ENCODE results near the gene STK39. TPM values are rescaled to one million over a fixed set of nuclear protein-coding genes. Genes with fewer than 3 reads are reported as not detected.

The STK39 gene
- total RNA-seq, 6 experiments from 2014 or later, result 0.29 to 1.2 (median 0.60) TPM

DNA sequence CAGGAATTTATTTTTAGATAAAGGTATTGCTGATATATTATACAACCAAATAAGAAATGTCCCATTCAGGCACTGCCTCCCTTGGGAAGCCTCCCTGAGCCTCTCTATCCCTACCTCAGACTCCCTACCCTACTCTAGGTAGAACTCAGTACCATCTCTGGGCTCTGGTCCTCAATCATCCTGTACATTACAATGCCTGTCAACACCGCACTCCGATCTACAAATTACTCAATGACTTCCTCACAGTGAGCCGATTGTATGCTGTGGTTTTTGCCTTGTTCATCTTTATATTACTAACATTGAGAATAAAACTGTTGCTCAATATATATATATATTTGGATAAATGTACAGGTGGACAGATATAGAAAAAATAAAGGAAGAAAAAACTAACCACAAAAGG lies 207.5 kb downstream of the STK39 start:
- H3K4me3 ChIP-seq, result no peak overlapping the region
- no peak for ATAC-seq
- H3K4me1 ChIP-seq, result no peaks in the 10 kb centered on the region
- no peaks in the 10 kb centered on the region for H3K9me3 ChIP-seq
- WGBS (ENCODE audit: insufficient coverage, low coverage, low lambda C conversion rate, missing lambda C conversion rate), result 67% methylated on average over 3 of the region's 3 CpGs
- intact Hi-C loops (cut with DNase I), result no loop called here
- DNase-seq, result no peak
- H3K27ac ChIP-seq, result no peak overlapping the region
- no peaks in the 10 kb centered on the region for H3K27me3 ChIP-seq
- TF ChIP-seq CTCF (IDR thresholded peaks at IDR 0.05) (no peak), POLR2A (IDR thresholded peaks at IDR 0.05) (no peak)
- no peaks in the 10 kb centered on the region for H3K36me3 ChIP-seq

- ATAC-seq (no peak), DNase-seq (no peak)
- TF ChIP-seq CTCF (IDR thresholded peaks at IDR 0.05), result no peak
- no peak for TF ChIP-seq POLR2A (IDR thresholded peaks at IDR 0.05)
- intact Hi-C loops (cut with DNase I), result no loop called here
- Histone ChIP-seq H3K4me1 (no peaks in the 10 kb centered on the region), H3K9me3 (no peaks in the 10 kb centered on the region), H3K4me3 (no peak overlapping the region), H3K27me3 (no peaks in the 10 kb centered on the region), H3K27ac (no peak overlapping the region), H3K36me3 (no peaks in the 10 kb centered on the region)
- 79% methylated on average over 2 of the region's 2 CpGs for WGBS (ENCODE audit: insufficient coverage, low coverage, low lambda C conversion rate, missing lambda C conversion rate)
These were observed 209.6 kb downstream of the STK39 start for GRCh38 chr2:168037778-168038177.

DNA sequence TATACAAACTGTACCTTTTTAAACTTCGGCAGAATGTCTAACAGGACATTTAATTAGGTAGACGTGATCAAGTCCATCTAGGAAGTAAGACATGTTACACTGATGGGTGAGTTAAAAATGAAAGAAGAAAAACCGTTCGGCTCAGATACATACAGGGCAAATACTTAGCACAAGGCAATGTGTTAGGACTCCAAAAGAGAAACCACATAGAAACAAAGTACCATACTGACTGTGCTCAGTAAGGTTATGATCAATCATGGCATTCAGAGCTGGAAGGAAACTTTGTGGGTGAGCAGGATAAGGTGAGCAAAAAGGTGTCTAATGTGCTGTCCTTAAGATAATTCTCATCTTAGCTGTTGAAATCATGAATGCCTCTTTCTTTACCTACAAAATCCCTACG lies 211.9 kb downstream of the STK39 start:
- Histone ChIP-seq H3K9me3 (no peaks in the 10 kb centered on the region), H3K4me3 (no peak overlapping the region), H3K27me3 (no peaks in the 10 kb centered on the region), H3K27ac (no peak overlapping the region), H3K4me1 (no peaks in the 10 kb centered on the region), H3K36me3 (no peaks in the 10 kb centered on the region)
- DNase-seq (no peak), ATAC-seq (no peak)
- TF ChIP-seq CTCF (IDR thresholded peaks at IDR 0.05) (no peak), POLR2A (IDR thresholded peaks at IDR 0.05) (no peak)
- intact Hi-C loops (cut with DNase I), result no loop called here
- WGBS (ENCODE audit: insufficient coverage, low coverage, low lambda C conversion rate, missing lambda C conversion rate), result 64% methylated on average over 5 of the region's 5 CpGs

DNA sequence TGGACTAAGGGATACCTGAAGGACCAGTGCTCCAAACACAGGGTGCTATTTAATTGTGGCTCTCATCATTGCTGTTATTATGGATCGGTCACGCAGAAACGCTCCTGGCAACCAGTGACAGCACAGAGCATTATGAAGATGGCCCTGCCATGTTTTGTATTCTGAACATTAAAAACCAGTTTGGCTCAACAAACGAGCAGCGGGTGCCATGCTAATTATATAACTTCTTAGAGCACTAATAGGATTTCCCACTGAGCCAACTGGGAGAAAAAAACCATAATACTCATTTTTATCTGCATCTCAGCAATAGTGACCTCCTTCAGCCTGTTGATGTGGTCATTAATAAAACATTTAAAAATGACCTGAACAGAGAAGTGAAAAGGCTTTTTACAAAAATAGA lies 212.8 kb downstream of the STK39 start:
- ATAC-seq (no peak), DNase-seq (no peak)
- no peak for TF ChIP-seq POLR2A (IDR thresholded peaks at IDR 0.05)
- TF ChIP-seq CTCF (IDR thresholded peaks at IDR 0.05), result no peak
- H3K36me3 ChIP-seq, result no peaks in the 10 kb centered on the region
- WGBS (ENCODE audit: insufficient coverage, low coverage, low lambda C conversion rate, missing lambda C conversion rate), result 91% methylated on average over 5 of the region's 5 CpGs
- no peaks in the 10 kb centered on the region for H3K4me1 ChIP-seq
- H3K9me3 ChIP-seq, result no peaks in the 10 kb centered on the region
- intact Hi-C loops (cut with DNase I), result no loop called here
- H3K27me3 ChIP-seq, result no peaks in the 10 kb centered on the region
- no peak overlapping the region for H3K27ac ChIP-seq
- no peak overlapping the region for H3K4me3 ChIP-seq

DNA sequence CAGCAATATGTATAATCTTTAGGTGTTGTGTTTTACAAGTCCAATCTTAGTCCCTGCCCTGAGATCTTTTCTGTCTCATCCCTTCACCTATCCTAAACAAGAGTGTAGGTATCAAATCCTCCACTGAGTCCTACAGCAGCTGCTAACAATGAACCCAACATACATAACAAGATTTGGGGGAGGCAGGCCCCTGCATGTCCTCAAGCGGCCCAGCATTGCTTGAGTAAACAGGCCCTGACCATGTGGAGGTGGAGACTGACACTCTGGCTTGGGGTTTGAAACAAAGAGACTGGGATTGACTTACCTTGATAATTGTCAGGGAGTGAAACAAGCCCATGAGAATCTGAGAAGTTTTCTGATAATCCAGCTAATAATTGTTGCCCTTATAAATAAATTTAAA lies 213.4 kb downstream of the STK39 start:
- Histone ChIP-seq H3K4me3 (no peak overlapping the region), H3K9me3 (no peaks in the 10 kb centered on the region), H3K27ac (no peak overlapping the region), H3K36me3 (no peaks in the 10 kb centered on the region), H3K27me3 (no peaks in the 10 kb centered on the region), H3K4me1 (no peaks in the 10 kb centered on the region)
- ATAC-seq, result no peak
- no peak for TF ChIP-seq POLR2A (IDR thresholded peaks at IDR 0.05)
- no peak for TF ChIP-seq CTCF (IDR thresholded peaks at IDR 0.05)
- intact Hi-C loops (cut with DNase I), result no loop called here
- DNase-seq, result no peak
- WGBS (ENCODE audit: insufficient coverage, low coverage, low lambda C conversion rate, missing lambda C conversion rate), result no CpG with 5 or more reads among the region's 1 CpG

All from right lobe of liver (tissue), 6 donors.